ENCODE results near the gene ABTB1.

The ABTB1 gene

DNA sequence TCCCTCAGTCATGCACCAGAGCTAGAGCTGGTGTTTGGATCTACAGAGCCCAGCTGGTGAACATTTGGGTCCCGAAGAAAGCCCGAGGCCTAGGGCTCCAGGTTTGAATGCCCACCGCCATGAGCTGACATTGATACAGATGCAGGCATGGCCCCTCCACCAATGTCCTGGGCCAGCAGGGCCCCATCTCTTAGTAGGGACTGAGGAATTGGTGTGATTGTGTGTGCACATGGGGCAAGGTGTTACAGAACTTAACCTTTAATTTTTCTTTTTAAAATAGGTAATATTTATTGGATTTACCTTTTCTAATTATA is 32.8 kb upstream of the ABTB1 start:
- no peak for TF ChIP-seq CTCF (IDR thresholded peaks at IDR 0.05; ENCODE audit: low read length, missing control alignments)
- no peak for DNase-seq (ENCODE audit: low read depth)
- H3K4me3 ChIP-seq (replicated peaks; ENCODE audit: low read depth, low read length), result no peak overlapping the region

DNA sequence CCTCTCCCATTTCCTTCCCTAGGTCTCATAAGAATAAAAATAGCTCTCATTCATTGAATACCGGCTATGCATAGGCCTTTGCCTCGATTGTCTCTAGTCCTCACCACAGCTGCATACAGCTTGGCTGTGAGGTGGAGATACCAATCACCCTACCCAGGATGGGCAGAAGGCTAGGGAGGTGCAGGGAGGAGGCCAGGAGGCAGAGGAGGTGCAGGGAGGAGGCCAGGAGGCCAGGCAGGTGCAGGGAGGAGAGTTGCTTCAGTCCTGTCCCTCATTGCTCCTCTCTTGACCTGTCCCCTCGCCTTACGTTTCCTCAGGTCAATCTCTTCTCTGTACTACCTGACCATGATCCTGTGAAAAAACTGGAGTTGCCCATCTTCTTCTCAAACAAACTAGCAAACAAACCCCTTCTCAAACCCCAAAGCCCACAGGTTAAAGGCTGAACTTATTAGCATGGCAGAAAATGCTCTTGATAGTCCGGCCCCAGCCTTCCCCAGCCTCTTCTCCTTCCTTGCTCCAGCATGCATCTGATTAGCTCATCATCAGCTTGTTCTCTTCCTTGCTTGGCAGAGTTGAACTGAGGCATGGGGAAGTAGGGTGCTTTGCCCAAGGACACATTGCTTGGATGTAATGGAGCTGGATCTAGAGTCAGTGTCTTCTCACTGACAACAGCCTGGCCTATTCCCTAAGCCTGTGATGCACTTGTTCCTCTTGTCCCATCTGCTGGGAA is 27.9 kb upstream of the ABTB1 start:
- no peak overlapping the region for H3K4me3 ChIP-seq (replicated peaks; ENCODE audit: low read depth, low read length)
- no peak for TF ChIP-seq CTCF (IDR thresholded peaks at IDR 0.05; ENCODE audit: low read length, missing control alignments)
- DNase-seq (ENCODE audit: low read depth), result no peak

DNA sequence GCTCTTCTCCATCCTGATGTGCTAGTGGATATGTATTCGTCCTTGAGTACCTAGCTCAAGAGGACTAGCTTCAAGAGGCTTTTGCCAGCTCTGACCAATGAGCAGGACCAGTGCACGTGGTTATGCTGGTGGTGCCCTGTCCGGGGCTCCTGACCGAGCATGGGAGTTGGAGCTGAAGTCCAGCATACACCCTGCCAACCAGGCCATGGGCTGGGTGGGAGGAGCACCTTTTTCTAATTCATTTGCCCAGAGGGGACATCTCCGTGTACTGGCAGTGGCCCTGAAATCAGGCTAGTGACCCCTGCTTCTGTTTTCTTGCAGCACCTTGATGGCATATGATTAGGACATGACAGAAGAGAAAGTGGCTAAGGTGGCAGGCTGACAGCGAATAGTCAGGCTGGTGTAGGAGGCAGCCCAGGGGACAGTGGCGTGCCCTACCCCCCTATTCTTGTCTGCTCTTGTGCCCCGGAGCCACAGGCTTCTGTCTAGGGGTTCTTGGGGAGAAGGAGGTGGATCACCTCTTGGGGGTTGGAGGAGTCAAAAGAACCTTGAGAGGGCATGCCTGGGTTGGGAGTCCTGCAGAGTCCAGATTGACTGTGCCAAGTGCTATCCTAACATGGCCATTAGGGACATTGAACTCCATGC is 27.3 kb upstream of the ABTB1 start:
- no peak for TF ChIP-seq CTCF (IDR thresholded peaks at IDR 0.05; ENCODE audit: low read length, missing control alignments)
- DNase-seq (ENCODE audit: low read depth), result no peak

DNA sequence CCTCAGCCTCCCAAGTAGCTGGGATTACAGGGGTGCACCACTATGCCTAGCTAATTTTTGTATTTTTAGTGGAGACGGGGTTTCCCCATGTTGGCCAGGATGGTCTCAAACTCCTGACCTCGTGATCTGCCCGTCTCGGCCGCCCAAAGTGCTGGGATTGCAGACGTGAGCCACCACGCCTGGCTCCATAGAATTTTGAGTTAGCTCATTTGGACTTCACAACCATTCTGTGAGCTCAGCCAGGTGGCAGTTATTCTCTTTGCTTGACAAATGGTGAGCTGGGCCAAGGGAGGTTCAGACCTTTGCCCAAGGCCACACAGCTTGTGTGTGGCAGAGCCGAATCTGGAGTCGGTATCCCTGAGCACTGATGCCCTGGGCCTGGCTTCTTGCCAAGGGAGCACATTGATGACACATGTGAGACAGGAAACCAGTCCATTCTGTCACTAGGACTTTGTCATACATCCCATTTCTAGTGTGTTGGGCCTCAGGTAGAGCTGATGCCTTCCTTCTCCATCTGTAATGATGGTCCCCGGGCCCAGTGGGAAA is 26.2 kb upstream of the ABTB1 start:
- H3K4me3 ChIP-seq (replicated peaks; ENCODE audit: low read depth, low read length), result no peak overlapping the region
- no peak for DNase-seq (ENCODE audit: low read depth)
- TF ChIP-seq CTCF (IDR thresholded peaks at IDR 0.05; ENCODE audit: low read length, missing control alignments), result no peak

More for the DNA sequence above, 27.3 kb upstream of the ABTB1 start:
- H3K4me3 ChIP-seq (replicated peaks; ENCODE audit: low read depth, low read length), result no peak overlapping the region

DNA sequence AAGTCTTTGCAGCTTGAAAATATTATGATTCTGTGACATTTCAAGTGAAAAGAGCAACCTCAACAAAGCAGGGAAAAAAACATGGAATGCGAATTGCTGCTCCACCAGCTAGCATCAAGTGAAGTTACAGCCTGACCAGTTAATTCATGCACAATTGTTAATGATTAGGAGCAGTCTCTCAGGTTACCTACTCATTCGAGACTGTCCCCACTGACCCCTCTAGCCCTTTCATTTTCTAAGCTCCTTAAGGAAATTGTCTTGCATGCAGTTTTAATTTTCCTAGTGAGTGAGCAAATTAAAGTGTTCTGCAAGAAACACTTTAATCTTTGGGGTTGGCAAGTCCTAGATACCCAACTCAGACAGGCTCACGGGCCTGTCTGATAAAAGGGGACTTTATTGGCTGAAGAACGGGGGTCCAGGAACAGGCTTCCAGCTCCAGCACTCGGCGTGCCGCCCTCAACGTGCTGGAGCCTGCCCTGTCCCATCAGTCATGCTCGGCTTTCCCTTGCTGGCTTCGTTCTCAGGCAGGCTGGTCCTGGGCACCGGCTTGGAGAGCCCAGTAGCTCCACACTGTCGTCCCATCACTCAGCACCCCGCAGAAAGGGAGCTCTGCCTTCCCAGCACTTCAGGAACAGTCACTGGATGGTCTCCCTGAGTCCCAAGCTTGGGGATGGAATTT is 25.4 kb upstream of the ABTB1 start:
- no peak for TF ChIP-seq CTCF (IDR thresholded peaks at IDR 0.05; ENCODE audit: low read length, missing control alignments)
- no peak overlapping the region for H3K4me3 ChIP-seq (replicated peaks; ENCODE audit: low read depth, low read length)
- no peak for DNase-seq (ENCODE audit: low read depth)

- H3K4me3 ChIP-seq (replicated peaks; ENCODE audit: low read depth, low read length), result no peak overlapping the region
- no peak for DNase-seq (ENCODE audit: low read depth)
- no peak for TF ChIP-seq CTCF (IDR thresholded peaks at IDR 0.05; ENCODE audit: low read length, missing control alignments)
Observed at GRCh38 chr3:127647845-127648204, 24.9 kb upstream of the ABTB1 start.

Data from fibroblast of pulmonary artery (primary cell).